GM19240 (cell line): Measurements from ENCODE around the gene ATG7.
"Not testable (repeated sequence)": the region's sequence is repeated elsewhere in the genome, so short reads cannot be mapped to it uniquely, and the experiment has no call there.

Experiments
- DNase-seq: peaks from one replicate; pipeline ENCODE4 v3.0.0; 2011; ENCODE audit warnings: low spot score; ENCODE audit not compliant: insufficient read length

The ATG7 gene

DNA sequence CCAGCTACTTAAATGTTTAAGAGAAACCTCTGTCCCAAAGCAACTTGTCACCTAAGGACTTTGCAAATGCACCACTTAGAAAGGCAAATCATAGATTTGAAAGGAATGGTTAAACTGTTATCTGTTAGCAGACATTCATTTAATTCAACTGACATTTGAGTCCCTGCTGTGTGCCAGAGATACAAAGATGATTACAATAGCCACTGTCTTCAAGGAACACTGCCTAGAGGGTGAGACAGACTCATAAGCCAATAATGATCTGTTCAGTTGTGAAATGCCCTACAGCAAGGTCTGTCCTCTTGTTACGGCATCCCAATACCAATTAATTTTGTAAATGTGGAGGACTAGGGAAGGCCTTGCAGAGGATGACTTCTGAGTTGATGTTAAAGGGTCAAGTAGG, 113.1 kb downstream of the ATG7 start:
- DNase-seq: no peak

DNA sequence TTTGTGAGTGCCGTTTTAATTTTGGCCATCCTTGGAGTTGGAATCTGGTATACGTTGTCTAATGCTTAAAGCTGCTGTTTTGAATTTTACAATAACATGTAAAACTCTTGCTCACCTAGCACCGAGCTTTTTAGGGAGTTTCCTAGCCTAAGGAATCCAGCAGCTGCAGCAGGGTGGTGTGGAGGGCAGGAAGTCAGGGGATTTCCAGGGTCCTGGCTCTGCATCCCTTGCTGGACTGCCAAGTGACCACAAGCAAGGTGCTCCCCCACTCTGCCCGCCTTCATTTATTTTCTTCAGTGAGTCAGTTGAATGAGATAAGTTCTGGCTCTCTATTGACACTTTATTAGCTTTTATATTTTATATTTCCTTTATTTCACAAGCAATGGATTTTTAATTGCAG, 113.7 kb downstream of the ATG7 start:
- no peak for DNase-seq

DNA sequence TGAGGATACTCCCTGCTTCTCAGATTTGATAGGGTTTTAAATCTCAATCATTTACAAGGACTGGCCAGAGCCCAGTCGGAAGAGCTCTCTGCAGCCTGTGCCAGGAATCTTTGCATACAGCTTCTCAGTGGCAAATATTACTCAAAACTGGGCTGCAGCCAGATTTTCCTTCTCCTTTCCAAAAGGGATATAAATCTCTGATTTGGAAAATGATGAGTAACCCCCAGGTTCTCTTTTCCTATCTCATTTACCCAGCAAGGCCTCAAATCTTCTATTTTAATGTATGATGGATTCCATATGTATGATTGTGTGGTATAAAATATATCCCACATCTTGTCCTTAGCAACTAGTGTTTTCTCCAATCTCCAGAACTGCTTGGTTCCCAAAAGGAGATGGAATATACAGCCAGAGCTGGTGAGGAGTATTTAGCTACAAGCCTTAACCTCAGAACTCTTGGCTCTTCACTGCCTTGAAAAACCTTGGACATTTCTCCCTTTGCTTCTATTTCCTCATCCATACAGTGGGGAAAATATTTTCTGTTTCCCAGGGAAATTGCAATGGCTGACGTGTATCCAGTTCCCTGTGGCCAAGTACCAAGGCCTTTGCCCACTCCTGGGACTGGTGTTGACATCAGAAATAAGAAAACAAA, 114.4 kb downstream of the ATG7 start:
- no peak for DNase-seq

DNA sequence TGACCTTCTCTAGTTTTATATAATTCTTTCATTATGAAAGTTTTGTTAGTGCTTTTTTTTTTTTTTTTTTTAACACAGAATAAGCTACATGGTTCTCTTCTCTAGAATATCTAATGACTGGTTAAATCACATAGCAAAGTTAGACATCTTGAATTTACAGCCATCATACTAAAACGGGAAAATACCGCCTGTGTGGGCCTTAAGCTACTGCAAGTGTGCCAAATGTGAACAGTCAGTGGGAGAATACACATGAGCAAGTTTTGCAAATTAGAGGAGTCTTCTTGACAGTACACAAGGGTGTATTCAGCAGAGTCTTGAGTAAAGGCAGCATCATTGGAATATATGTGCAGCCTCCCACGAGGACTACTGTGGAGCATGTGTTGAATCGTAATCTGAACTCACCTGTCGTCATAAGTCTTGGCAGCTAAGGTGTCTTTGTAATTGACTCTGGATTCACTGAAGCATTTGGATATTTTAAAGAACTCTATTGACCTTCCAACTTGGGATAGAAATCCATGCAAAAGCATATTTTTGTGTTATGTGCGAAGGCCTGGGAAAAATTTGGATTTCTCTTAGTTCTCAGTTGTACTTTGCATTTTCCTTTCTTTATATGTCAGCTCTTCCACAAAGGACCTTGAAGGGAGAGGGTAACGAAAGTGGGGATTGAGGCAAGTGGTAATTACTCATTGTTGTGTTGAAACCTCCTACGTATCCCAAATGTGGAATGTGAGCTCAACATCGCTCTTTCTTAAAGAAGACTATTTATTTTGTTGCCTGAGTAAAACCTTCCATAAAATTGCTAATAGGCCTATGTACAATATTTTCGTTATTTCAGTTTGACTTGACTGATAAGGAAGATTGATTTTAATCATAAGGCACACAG, 117.4 kb downstream of the ATG7 start:
- no peak for DNase-seq

DNA sequence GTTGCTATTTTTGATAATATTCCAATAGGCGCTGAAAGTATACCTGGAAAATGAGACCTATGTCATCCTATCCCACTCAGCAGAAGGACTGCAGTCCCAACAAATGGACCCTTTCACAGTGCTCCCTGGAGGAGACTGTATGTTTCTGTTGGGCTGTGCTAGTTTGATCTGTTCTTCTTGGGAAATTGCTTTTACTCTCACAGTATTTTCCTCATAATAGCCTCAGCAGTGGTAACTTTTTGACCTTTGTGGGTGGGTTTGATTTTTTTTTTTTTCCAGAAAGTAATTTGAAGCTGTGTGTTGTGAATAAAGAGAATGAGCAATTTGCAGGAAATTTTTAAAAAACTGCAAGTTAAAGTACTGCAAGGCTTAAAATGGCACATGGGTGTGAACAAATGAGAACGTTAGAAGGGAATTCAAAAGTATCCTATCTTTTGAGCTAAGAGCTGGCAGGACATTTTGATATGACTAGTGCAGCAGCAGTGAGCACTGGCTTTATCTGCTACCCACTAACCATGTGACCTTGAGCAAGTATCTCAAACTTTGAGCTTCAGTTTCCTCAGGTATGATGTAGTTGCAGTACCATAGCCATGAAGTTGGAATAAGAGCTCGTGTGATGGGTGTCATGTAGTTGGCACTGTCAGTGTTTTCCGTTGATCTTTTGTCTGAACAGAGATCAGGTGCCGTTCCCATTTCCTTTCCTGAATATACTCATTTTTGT, 118.4 kb downstream of the ATG7 start:
- no peak for DNase-seq

DNA sequence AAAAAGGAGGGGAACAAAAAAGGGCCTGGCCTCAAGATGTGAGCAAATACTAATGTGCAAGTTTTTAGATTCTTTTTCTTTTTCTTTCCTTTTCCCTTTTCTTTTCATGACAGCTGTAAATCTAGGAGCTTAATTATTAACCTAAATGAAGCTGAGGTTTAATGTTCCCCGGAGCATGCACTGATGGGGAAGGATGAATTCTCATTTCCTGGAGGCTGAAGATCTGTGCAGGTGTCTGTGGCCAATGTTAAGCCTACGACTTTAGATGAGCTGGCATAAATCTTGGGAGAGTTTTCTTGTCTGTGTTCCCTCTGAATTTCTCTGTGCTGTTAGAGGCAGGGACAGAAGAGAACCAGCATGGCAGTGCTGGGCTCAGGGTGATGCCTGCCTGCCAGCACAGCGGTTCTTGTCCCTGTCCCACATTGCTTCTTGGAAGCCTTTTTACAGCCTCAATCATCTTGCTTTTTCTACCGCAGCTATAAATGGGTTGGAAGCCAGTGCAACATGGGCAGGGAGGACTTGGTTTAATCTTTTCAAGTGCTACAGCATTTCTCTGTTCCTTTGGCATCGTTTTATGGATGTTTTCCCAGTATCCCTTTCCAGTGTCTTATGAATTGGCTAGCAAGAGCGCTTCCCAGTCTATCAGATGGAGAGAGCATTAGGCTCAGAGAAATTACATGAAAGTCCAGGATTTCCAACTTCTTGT, 119.1 kb downstream of the ATG7 start:
- DNase-seq: no peak

DNA sequence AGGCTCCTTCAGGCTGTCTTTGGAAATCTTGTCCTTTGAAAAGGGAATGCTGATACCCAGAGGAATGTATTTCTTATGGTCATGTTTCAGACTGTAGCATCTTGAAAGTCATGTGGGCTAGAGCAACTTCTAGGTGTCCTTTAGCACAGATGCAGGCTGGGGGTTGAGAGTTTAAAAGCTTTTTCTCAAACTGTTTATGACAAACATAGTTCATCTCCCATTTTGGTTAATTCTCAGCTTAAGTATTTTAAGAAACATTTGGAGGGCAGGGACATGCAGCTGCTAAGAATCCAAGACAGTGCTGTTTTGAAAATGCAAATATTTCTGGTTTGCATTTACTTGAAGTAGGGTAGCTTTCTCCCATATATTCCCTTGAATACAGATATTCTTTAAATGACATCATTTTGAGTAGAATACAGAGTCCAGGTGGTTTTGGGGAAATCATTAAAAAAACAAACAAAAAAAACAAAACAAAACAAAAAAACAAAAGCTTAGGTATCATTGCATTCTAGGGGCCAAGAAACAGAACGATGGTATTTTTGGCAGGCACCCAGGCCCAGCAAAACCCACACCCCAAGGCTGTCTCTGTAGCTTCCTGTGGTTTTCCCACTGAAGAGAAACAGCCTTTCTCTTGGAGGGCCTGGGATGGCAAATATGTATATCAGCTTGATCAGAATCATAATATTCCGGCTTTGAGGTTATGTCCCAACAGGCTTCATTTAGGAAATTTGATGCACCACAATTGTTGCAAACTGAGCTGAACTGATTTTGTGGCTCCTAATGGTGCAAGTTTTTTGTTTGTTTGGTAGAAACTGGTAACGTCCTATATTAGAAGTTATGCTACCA, 120.0 kb downstream of the ATG7 start:
- no peak for DNase-seq

DNA sequence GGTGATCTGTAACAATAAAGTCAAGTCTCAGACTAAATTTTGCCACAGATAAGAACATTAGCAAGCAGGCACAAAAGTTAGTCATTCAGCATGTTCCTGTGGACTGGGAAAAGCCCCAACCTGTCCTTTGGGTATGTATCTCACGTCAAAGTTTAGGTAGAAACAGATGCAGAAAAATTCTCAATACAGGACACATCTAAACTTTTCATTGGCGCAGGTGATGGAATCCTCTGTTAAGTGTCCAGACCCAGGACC, 120.6 kb downstream of the ATG7 start:
- DNase-seq: no peak

DNA sequence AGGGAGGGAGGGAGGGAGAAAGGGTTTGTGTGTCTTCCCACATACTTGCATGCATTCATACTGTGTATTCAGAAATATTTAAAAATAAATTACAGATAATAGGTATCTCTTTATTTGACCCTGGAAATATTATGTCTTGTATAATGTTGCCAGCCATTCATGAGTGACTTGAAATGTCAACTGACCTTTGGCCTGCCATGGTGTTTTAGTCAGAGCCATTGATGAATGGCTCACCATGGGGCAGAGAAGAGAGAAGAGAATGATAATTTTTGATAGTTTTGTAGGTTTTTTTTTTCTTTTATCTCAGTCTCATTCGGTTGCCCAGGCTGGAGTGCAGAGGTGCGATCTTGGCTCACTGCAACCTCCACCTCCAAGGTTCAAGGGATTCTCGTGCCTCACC, 121.2 kb downstream of the ATG7 start:
- DNase-seq: no peak

DNA sequence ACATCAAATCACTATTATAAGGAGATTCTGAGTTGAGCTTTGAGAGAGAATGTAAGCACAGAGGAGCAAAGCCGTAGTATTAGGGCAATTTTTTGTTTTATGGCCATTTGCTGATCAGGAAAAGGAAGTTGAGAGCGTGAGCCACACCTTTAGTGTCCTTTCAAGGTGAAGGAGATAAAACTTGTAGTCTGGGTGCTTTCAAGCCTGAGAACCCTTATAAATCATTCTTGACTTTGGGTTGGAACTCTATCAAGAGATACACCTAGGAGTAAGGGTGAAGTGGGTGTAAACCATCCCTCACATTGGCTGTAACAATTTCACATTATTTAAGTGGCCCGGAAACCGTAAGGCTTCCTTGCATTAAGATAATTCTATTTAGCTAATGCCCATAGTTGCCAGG, 122.2 kb downstream of the ATG7 start:
- no peak for DNase-seq

DNA sequence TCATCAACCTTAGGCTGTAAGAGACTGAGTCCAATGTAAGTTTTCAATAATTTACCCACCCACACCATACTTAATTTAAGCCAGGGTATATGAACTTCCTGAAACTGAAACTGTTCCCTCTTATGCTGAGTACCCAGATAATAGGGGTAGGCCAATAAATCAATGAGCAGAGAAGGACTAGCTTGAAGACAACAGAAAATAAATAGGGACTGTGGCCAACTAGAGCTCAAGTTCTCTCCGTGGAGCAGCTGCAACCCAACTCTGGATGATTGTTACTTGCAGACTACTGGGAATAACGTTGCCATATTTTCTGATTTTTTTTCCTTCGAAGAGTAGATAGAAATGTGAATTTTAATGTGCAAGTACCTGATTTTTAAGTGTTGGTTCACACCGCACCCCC, 128.0 kb downstream of the ATG7 start:
- no peak for DNase-seq

DNA sequence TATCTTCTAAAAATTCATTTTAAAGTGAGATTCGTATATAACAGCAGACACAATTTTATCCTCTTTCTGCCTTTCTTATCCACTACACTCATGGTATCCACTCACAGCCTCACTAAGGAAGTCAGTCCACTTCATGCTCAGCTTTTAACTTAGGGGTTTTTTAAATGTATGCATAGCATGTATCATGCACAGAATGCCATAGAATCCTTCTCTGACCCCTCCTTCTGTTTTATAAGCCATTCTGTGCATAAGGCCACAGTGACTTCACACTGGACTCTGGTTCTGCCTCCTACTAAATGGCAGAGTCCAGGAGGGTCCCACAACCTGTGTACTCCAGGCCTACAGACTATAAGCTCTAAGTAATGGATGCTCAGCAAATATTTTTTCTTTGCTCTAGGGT, 129.2 kb downstream of the ATG7 start:
- no peak for DNase-seq

DNA sequence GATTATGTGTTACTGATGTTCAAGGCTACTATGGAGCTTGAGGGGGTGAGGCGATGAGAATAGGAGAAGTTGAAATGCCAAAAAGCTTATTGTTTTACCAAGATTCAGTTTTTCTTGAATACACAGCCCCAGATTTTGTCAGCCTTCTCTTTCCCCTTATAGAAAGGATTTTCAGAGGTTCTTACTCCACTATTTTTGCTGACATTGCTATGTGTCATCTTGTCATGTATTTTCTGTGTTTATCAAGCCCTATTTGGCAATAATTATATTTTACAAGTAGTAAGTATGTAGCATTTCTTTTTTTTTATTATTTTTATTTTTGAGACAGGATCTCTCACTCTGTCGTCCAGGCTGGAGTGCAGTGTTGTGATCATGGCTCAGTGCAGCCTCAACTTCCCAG, 133.1 kb downstream of the ATG7 start:
- no peak for DNase-seq

DNA sequence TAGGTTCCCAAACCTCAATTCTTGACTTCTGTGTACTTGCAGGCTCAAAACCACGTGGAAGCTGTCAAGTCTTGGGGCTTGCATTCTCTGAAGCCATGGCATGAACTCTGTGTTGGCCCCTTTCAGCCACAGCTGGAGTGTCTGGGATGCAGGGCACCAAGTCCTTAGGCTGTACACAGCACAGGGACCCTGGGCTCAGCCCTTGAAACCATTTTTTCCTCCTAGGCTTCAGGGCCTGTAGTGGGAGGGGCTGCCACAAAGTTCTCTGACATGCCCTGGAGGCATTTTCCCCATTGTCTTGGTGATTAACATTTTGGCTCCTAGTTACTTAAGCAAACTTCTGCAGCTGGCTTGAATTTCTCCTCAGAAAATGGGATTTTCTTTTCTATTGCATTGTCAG, 135.4 kb downstream of the ATG7 start:
- DNase-seq: no peak

DNA sequence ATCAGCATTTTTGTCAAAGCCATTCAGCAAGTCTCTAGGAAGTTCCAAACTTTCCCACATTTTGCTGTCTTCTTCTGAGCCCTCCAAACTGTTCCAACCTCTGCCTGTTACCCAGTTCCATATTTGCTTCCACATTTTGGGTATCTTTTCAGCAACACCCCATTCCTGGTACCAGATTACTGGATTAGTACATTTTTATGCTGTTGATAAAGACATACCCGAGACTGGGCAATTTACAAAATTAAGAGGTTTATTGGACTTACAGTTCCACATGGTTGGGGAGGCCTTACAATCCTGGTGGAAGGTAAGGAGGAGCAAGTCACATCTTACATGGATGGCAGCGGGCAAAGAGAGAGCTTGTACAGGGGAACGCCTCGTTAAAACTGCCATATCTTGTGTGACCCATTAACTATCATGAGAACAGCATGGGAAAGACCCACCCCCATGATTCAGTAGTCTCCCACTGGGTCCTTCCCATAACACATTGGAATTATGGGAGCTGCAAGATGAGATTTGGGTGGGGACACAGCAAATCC, 136.2 kb downstream of the ATG7 start:
- not testable (repeated sequence) for DNase-seq

DNA sequence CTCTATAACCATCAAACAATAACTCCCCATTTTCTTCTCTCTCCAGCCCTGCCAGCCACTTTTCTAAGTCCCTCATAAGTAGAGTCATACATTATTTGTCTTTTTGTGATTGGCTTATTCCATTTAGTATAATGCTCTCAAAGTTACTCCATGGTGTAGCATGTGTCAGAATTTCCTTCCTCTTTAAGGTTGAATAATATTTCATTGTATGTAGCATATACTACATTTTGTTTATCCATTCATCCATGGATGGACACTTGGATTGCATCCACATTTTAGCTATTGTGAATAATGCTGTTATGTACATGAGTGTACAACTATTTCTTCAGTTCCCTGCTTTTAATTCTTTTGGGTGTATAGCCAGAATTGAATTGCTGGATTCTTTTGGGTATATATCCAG, 138.4 kb downstream of the ATG7 start:
- no peak for DNase-seq

DNA sequence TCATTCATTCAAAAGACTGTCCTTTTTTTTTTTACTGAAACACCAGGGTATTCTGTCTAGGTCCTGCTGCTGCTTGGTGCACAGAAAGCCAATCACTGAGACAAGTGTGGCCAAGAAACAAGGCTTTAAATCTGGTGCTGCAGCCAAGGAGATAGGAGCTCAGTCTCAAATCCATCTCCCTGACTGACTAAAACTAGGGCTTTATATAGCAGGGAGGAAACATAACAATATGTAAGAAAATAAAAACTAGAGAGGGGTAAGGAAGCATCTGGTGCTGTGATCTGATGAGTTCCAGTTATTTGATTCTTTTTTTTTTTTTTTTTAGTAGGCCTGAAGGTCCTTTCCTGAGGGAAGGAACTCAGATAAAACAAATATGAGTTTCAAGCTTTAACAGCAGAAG, 139.8 kb downstream of the ATG7 start:
- no peak for DNase-seq

DNA sequence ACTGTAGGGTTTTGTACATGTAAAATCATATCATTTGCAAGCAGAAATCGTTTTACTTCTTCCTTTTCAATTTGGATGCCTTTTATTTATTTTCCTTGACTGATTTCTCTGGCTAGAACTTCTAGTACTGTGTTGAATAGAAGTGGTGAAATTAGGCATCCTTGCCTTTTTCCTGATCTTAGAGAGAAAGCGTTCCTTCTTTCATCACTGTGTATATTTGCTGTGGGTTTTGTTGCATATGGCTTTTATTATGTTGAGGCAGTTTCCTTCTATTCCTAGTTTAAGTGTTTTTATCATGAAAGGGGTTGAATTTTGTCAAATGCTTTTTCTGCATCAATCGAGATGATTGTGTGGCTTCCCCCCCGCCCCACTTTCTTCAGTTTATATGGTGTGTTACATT, 140.9 kb downstream of the ATG7 start:
- DNase-seq: no peak

DNA sequence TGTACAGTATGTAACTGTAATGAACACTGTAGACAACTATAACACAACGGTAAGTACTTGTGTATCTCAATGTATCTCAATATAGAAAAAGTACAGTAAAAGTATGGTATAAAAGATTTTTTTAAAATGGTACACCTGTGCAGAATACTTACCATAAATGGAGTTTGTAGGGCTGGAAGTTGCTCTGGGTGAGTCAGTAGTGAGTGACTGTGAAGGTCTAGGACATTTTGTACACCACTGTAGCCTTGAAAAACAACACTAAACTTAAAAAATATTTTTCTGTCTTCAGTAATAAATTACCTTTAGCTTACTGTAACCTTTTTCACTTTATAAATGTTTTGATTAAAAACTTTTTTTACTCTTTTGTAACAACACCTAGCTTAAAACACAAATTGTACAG, 142.9 kb downstream of the ATG7 start:
- no peak for DNase-seq

DNA sequence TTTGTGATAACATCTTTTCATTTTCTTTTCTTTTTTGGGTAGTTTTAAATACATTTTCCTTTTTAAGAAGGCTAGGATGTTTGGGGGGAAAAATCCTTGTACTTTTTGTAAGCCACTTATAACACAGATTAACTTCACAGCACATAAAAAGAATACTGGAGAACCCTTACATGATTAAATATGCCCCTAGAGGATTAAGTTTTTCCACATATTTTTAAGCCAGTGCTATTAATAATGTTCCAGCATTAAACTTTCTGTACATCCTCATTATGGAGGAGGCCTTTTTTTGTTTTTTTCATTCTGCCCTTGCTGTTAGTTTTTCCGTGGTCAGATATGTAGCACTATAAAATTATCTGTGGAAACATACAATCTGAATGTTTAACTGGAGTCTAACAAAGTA, 147.9 kb downstream of the ATG7 start:
- DNase-seq: no peak

DNA sequence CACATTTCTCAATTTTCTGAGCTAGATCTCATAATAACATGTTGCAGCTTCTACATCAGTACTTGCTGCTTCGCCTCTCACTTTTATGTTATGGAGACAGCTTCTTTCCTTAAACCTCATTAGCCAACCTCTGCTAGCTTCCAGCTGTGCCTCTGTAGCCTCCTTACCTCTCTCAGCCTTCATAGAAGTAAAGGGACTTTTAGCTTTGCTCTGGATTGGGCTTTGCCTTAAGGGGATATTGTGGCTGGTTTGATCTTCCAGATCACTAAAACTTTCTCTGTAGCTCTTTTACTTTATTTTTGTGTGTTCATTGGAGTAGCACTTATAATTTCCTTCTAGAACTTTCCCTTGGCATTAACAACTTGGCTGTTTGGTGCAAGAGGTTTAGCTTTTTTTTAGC, 150.1 kb downstream of the ATG7 start:
- DNase-seq: no peak
